ENCODE results near the gene ARHGAP12. TPM values are rescaled to one million over a fixed set of nuclear protein-coding genes. Genes with fewer than 3 reads are reported as not detected.

Gene ARHGAP12
- total RNA-seq, 1 experiment from 2014 or later: 39.5 TPM

DNA sequence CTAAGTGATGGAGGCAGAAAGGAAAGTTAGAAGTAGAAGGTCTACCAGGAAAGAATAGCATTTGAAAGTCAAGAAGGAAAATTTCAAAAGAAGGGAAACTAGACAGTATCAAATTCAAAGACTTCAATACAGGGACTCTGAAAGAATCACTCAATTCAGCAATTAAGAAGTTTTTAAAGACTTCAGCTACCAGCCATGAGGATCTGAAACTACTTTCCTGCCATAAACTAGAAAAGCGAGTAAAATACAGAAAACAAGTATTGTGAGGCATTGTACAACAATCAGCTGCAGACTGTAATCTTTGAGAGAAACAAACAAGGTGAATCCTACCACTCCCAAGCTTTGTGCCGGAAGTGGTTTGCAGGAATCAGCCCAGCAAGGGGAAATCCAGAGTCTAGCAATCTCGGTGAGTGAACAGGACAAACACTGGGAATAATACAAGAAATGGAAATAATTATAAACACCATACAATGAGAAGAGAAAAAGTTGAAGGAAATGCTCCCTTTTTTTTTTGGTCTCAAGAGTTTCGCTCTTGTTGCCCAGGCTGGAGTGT lies 62.4 kb downstream of the ARHGAP12 start:
- Mint-ChIP-seq H3K9me3 (no peaks in the 10 kb centered on the region), H3K4me3 (peak overlapping the region; percentile 6), H3K4me1 (peaks cover 44% of the 10 kb centered on the region), H3K27ac (peak overlapping the region; percentile 90), H3K27me3 (ENCODE audit: low read depth) (no peaks in the 10 kb centered on the region), H3K36me3 (0 out of 2 replicates have a peak, but pooled peaks cover 2% of the 10 kb centered on the region)
- ChIA-PET POLR2A (interaction anchor here (0.7 kb wide), 1 partner anchor 137 kb away, joined by 5 read pairs; no protein-coding TSS in a partner anchor), CTCF (no interaction called here)
- TF ChIP-seq ZBTB21 (CRISPR knock-in tag; IDR thresholded peaks at IDR 0.05; ENCODE audit: borderline replicate concordance): no peak
- TF ChIP-seq FOXK1 (CRISPR knock-in tag; IDR thresholded peaks at IDR 0.05): no peak
- TF ChIP-seq ZNF416 (CRISPR knock-in tag; IDR thresholded peaks at IDR 0.05): no peak
- TF ChIP-seq NR2C2 (CRISPR knock-in tag; IDR thresholded peaks at IDR 0.05): no peak
- no peak for TF ChIP-seq ZNF425 (CRISPR knock-in tag; conservative IDR thresholded peaks at IDR 0.05)
- TF ChIP-seq, protein P1, sequence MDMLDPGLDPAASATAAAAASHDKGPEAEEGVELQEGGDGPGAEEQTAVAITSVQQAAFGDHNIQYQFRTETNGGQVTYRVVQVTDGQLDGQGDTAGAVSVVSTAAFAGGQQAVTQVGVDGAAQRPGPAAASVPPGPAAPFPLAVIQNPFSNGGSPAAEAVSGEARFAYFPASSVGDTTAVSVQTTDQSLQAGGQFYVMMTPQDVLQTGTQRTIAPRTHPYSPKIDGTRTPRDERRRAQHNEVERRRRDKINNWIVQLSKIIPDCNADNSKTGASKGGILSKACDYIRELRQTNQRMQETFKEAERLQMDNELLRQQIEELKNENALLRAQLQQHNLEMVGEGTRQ (CRISPR knock-in tag; IDR thresholded peaks at IDR 0.05): no peak
- TF ChIP-seq, protein P2, sequence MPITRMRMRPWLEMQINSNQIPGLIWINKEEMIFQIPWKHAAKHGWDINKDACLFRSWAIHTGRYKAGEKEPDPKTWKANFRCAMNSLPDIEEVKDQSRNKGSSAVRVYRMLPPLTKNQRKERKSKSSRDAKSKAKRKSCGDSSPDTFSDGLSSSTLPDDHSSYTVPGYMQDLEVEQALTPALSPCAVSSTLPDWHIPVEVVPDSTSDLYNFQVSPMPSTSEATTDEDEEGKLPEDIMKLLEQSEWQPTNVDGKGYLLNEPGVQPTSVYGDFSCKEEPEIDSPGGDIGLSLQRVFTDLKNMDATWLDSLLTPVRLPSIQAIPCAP (CRISPR knock-in tag; IDR thresholded peaks at IDR 0.05): no peak
- TF ChIP-seq, protein P3, sequence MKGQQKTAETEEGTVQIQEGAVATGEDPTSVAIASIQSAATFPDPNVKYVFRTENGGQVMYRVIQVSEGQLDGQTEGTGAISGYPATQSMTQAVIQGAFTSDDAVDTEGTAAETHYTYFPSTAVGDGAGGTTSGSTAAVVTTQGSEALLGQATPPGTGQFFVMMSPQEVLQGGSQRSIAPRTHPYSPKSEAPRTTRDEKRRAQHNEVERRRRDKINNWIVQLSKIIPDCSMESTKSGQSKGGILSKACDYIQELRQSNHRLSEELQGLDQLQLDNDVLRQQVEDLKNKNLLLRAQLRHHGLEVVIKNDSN (CRISPR knock-in tag; IDR thresholded peaks at IDR 0.05): no peak
- no peak for TF ChIP-seq SMAD4 (CRISPR knock-in tag; IDR thresholded peaks at IDR 0.05)
- no peak for TF ChIP-seq MYBL2 (CRISPR knock-in tag; IDR thresholded peaks at IDR 0.05)
- no peak for TF ChIP-seq ATF1 (CRISPR knock-in tag; IDR thresholded peaks at IDR 0.05)
- TF ChIP-seq, protein P4, sequence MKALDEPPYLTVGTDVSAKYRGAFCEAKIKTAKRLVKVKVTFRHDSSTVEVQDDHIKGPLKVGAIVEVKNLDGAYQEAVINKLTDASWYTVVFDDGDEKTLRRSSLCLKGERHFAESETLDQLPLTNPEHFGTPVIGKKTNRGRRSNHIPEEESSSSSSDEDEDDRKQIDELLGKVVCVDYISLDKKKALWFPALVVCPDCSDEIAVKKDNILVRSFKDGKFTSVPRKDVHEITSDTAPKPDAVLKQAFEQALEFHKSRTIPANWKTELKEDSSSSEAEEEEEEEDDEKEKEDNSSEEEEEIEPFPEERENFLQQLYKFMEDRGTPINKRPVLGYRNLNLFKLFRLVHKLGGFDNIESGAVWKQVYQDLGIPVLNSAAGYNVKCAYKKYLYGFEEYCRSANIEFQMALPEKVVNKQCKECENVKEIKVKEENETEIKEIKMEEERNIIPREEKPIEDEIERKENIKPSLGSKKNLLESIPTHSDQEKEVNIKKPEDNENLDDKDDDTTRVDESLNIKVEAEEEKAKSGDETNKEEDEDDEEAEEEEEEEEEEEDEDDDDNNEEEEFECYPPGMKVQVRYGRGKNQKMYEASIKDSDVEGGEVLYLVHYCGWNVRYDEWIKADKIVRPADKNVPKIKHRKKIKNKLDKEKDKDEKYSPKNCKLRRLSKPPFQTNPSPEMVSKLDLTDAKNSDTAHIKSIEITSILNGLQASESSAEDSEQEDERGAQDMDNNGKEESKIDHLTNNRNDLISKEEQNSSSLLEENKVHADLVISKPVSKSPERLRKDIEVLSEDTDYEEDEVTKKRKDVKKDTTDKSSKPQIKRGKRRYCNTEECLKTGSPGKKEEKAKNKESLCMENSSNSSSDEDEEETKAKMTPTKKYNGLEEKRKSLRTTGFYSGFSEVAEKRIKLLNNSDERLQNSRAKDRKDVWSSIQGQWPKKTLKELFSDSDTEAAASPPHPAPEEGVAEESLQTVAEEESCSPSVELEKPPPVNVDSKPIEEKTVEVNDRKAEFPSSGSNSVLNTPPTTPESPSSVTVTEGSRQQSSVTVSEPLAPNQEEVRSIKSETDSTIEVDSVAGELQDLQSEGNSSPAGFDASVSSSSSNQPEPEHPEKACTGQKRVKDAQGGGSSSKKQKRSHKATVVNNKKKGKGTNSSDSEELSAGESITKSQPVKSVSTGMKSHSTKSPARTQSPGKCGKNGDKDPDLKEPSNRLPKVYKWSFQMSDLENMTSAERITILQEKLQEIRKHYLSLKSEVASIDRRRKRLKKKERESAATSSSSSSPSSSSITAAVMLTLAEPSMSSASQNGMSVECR (CRISPR knock-in tag; IDR thresholded peaks at IDR 0.05; ENCODE audit: borderline replicate concordance): no peak
- no peak for TF ChIP-seq ATF2 (CRISPR knock-in tag; IDR thresholded peaks at IDR 0.05; ENCODE audit: borderline replicate concordance, low read depth)
- TF ChIP-seq EMX1 (CRISPR knock-in tag; IDR thresholded peaks at IDR 0.05): no peak
- TF ChIP-seq CREM (CRISPR knock-in tag; IDR thresholded peaks at IDR 0.05): no peak
- no peak for TF ChIP-seq MXD4 (CRISPR knock-in tag; IDR thresholded peaks at IDR 0.05; ENCODE audit: borderline replicate concordance)
- TF ChIP-seq, protein P5, sequence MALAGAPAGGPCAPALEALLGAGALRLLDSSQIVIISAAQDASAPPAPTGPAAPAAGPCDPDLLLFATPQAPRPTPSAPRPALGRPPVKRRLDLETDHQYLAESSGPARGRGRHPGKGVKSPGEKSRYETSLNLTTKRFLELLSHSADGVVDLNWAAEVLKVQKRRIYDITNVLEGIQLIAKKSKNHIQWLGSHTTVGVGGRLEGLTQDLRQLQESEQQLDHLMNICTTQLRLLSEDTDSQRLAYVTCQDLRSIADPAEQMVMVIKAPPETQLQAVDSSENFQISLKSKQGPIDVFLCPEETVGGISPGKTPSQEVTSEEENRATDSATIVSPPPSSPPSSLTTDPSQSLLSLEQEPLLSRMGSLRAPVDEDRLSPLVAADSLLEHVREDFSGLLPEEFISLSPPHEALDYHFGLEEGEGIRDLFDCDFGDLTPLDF (CRISPR knock-in tag; IDR thresholded peaks at IDR 0.05): no peak
- ATAC-seq (no peak), DNase-seq (ENCODE audit: low spot score) (no peak)
